Activated T-helper 9 cell treated with anti-CD3 and anti-CD28 coated beads, Interleukin-2, amount 50 U/mL, for 16 hours (primary cell): ENCODE data around the gene MED10.

Source experiments
- DNase-seq: peaks from one replicate; pipeline ENCODE4 v3.0.0-alpha.2; 2020; ENCODE audit warnings: low read depth

The MED10 gene

GRCh38 chr5:6398570-6399230, 20.4 kb upstream of the MED10 start:
- DNase-seq, result no peak

- DNase-seq, result no peak
These were observed 19.4 kb upstream of the MED10 start for GRCh38 chr5:6397536-6398269.

- no peak for DNase-seq
These were observed 18.6 kb upstream of the MED10 start for GRCh38 chr5:6396836-6397535.

GRCh38 chr5:6396043-6396442, 17.7 kb upstream of the MED10 start:
- no peak for DNase-seq

GRCh38 chr5:6395621-6396020, 17.3 kb upstream of the MED10 start:
- no peak for DNase-seq

GRCh38 chr5:6395102-6395445, 16.7 kb upstream of the MED10 start:
- DNase-seq, result no peak

GRCh38 chr5:6394429-6395101, 16.2 kb upstream of the MED10 start:
- DNase-seq, result no peak

- DNase-seq, result no peak
These were observed 15.3 kb upstream of the MED10 start for GRCh38 chr5:6393596-6394194.

GRCh38 chr5:6392561-6392960, 14.2 kb upstream of the MED10 start:
- no peak for DNase-seq

- DNase-seq, result no peak
These were observed 12.8 kb upstream of the MED10 start for GRCh38 chr5:6391151-6391550.

GRCh38 chr5:6389946-6390530, 11.7 kb upstream of the MED10 start:
- no peak for DNase-seq

- no peak for DNase-seq
These were observed 11.1 kb upstream of the MED10 start for GRCh38 chr5:6389397-6389796.

- no peak for DNase-seq
These were observed 9.6 kb upstream of the MED10 start for GRCh38 chr5:6387970-6388369.

GRCh38 chr5:6386271-6386670, 7.9 kb upstream of the MED10 start:
- no peak for DNase-seq

GRCh38 chr5:6384856-6385255, 6.5 kb upstream of the MED10 start:
- no peak for DNase-seq

- no peak for DNase-seq
These were observed 5.0 kb upstream of the MED10 start for GRCh38 chr5:6383376-6383775.

- DNase-seq, result no peak
These were observed 899 bp upstream of the MED10 start for GRCh38 chr5:6379246-6379645.

- no peak for DNase-seq
These were observed 388 bp upstream of the MED10 start for GRCh38 chr5:6378766-6379103.

GRCh38 chr5:6377582-6377904, 804 bp downstream of the MED10 start:
- DNase-seq, result no peak

GRCh38 chr5:6376974-6377520, 1.3 kb downstream of the MED10 start:
- DNase-seq, result no peak

- no peak for DNase-seq
These were observed 5.1 kb downstream of the MED10 start for GRCh38 chr5:6373081-6373846.
